Loucy (cell line): ENCODE results near the gene BACH2.
"Not testable (repeated sequence)": the region's sequence is repeated elsewhere in the genome, so short reads cannot be mapped to it uniquely, and the experiment has no call there.

Experiments
- H2AFZ ChIP-seq: fragments of 200-600 bp; sonication (generic); 2 replicates; pipeline ENCODE4 v1.6.0; 2016; ENCODE audit warnings: antibody characterized with exemption, mild to moderate bottlenecking, low read length, moderate library complexity
- H3F3A ChIP-seq: fragments of 200-600 bp; 2 replicates; pipeline ENCODE4 v1.6.0; 2016; ENCODE audit warnings: antibody characterized with exemption, low read depth, mild to moderate bottlenecking
- H3K27me3 ChIP-seq: fragments of 200-600 bp; sonication (generic); 2 replicates; pipeline ENCODE4 v1.6.1; 2014; ENCODE audit warnings: low read length, mild to moderate bottlenecking; ENCODE audit not compliant: insufficient read depth, poor library complexity, severe bottlenecking
- H3K36me3 ChIP-seq: fragments of 200-600 bp; sonication (generic); 2 replicates; pipeline ENCODE4 v1.6.1; 2016; ENCODE audit warnings: low read length; ENCODE audit not compliant: insufficient read depth
- H3K4me1 ChIP-seq: fragments of 200-600 bp; sonication (generic); 2 replicates; pipeline ENCODE4 v1.5.1; 2014; ENCODE audit warnings: low read length, mild to moderate bottlenecking; ENCODE audit not compliant: insufficient read depth, poor library complexity, severe bottlenecking
- H3K4me2 ChIP-seq: fragments of 200-600 bp; sonication (generic); 2 replicates; pipeline ENCODE4 v1.6.0; 2014; ENCODE audit warnings: antibody characterized with exemption, low read length, low read depth, mild to moderate bottlenecking; ENCODE audit not compliant: poor library complexity, severe bottlenecking
- H3K4me3 ChIP-seq: fragments of 200-600 bp; sonication (generic); 2 replicates; pipeline ENCODE4 v1.5.1; 2014; ENCODE audit warnings: low read length, mild to moderate bottlenecking, mixed read lengths; ENCODE audit not compliant: poor library complexity, severe bottlenecking
- H3K79me2 ChIP-seq: fragments of 200-600 bp; sonication (generic); 2 replicates; pipeline ENCODE4 v1.6.1; 2014; ENCODE audit warnings: low read length; ENCODE audit not compliant: insufficient read depth
- H3K9ac ChIP-seq: fragments of 200-600 bp; sonication (generic); 2 replicates; pipeline ENCODE4 v1.6.0; 2014; ENCODE audit warnings: mild to moderate bottlenecking, low read depth, low read length, moderate library complexity; ENCODE audit not compliant: poor library complexity, severe bottlenecking
- H3K9me2 ChIP-seq: fragments of 200-600 bp; sonication (generic); replicated peaks from 2 replicates; pipeline ENCODE4 v1.6.1; 2016; ENCODE audit warnings: low read depth, low read length, mixed read lengths
- H3K9me3 ChIP-seq: fragments of 200-600 bp; sonication (generic); 2 replicates; pipeline ENCODE4 v1.6.1; 2014; ENCODE audit warnings: mild to moderate bottlenecking, antibody characterized with exemption, low read length, low read depth; ENCODE audit not compliant: insufficient read depth
- H4K20me1 ChIP-seq: fragments of 200-600 bp; sonication (generic); 2 replicates; pipeline ENCODE4 v1.6.0; 2014; ENCODE audit warnings: antibody characterized with exemption, low read length, mild to moderate bottlenecking; ENCODE audit not compliant: insufficient read depth, poor library complexity, severe bottlenecking
- EZH2phosphoT487 ChIP-seq: fragments of 200-600 bp; IDR thresholded peaks from 2 replicates; pipeline ENCODE4 v1.6.1; 2018; ENCODE audit warnings: antibody characterized with exemption, mild to moderate bottlenecking, moderate library complexity, borderline replicate concordance
- TF ChIP-seq, protein P1 (sequence below): fragments of 200-600 bp; sonication (generic); conservative IDR thresholded peaks from 2 replicates; pipeline ENCODE4 v1.5.1; 2014; ENCODE audit warnings: mild to moderate bottlenecking, antibody characterized with exemption, low read length

The BACH2 gene

DNA sequence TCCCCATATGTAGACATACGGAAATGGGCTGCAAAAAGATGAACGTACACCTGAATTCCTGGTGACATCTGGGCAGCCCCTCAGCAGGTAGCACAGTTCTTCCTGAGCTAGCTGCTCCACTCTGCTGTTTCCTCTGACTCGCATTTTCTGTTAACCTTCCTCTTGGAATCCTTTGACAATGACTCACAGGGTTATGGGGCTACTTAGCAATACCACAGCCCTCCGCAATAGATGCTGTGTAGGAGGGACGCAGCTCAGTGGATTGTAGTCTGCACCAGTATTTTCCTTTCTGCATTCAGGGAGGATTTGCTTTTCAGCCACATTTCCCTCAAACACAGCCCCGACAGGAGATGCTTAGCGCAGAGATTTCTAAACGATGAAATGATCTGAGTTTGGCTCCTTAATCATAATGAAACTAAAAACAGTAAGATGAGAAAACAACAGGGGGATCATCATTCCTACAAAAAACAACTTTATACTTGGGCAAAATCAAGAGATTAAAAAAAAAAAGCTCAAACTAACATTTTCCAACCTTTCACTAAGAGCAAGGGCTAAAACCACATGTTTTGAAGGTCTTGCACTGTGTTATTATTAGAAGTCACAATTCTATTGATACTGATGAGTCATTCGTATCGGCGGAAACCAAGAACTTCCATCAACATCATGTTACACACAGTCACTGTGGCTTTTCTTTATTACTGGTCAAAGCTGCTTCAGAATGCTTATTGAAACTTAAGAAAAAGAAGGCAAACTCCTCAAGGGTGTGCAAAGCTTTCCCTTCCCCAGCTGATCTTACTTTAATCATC lies 12.2 kb downstream of the BACH2 start:
- H3K4me3 ChIP-seq, result peak overlapping the region; percentile 54
- peak overlapping the region; percentile 53 for H3K9ac ChIP-seq
- no peak for TF ChIP-seq EZH2phosphoT487
- TF ChIP-seq, protein P1, sequence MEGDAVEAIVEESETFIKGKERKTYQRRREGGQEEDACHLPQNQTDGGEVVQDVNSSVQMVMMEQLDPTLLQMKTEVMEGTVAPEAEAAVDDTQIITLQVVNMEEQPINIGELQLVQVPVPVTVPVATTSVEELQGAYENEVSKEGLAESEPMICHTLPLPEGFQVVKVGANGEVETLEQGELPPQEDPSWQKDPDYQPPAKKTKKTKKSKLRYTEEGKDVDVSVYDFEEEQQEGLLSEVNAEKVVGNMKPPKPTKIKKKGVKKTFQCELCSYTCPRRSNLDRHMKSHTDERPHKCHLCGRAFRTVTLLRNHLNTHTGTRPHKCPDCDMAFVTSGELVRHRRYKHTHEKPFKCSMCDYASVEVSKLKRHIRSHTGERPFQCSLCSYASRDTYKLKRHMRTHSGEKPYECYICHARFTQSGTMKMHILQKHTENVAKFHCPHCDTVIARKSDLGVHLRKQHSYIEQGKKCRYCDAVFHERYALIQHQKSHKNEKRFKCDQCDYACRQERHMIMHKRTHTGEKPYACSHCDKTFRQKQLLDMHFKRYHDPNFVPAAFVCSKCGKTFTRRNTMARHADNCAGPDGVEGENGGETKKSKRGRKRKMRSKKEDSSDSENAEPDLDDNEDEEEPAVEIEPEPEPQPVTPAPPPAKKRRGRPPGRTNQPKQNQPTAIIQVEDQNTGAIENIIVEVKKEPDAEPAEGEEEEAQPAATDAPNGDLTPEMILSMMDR, result no peak
- H3K9me2 ChIP-seq, result no peaks in the 10 kb centered on the region
- H3F3A ChIP-seq, result 0 out of 2 replicates have a peak, but pooled peaks cover 3% of the 10 kb centered on the region
- H2AFZ ChIP-seq, result no peak overlapping the region
- peaks cover 55% of the 10 kb centered on the region for H3K4me1 ChIP-seq
- H4K20me1 ChIP-seq, result peaks cover 21% of the 10 kb centered on the region
- H3K36me3 ChIP-seq, result no peaks in the 10 kb centered on the region
- H3K79me2 ChIP-seq, result peaks cover 98% of the 10 kb centered on the region
- no peaks in the 10 kb centered on the region for H3K27me3 ChIP-seq
- H3K9me3 ChIP-seq, result no peaks in the 10 kb centered on the region
- H3K4me2 ChIP-seq, result peak overlapping the region; percentile 84

DNA sequence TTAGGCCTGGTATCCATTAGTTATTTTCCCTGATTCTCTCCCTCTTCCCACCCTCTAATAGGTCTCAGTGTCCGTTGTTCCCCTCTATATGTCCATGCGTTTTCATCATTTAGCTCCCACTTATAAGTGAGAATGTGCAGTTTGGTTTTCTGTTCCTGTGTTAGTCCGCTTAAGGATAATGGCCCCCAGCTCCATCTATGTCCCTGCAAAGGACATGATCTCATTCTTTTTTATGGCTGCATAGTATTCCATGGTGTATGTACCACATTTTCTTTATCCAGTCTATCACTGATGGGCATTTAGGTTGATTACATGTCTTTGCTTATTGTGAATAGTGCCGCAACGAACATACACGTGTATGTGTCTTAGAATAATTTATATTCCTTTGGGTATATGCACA lies 14.4 kb downstream of the BACH2 start:
- not testable (repeated sequence) for H3K27me3 ChIP-seq, H3K9me2 ChIP-seq, H2AFZ ChIP-seq, H3K36me3 ChIP-seq, H3K4me3 ChIP-seq, H3K9me3 ChIP-seq, H3K4me2 ChIP-seq, H3K9ac ChIP-seq, H3F3A ChIP-seq
- Histone ChIP-seq H4K20me1 (peaks cover 21% of the 10 kb centered on the region), H3K4me1 (peaks cover 49% of the 10 kb centered on the region), H3K79me2 (peaks cover 97% of the 10 kb centered on the region)

DNA sequence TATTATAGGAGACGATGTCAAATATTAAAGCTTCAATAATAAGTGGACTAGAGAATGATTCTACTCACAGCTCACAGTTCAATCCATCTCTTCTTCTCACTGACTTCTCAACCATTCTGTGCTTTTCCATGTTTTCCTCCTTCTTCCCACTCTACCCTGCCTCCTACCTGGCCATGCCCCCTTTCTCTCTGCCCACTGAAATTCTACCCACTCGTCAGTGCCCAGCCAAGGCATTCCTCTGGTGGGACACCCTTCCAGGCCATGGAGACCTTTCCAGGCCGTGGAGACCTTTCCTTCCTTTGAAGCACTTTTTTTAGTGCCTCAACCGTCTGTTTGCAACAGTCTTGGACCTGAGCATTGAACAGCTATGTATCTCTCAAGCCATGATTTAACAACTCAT lies 18.5 kb downstream of the BACH2 start:
- Histone ChIP-seq H4K20me1 (peaks cover 8% of the 10 kb centered on the region), H3K9me3 (no peaks in the 10 kb centered on the region), H3K27me3 (no peaks in the 10 kb centered on the region), H3F3A (no peaks in the 10 kb centered on the region; the same call in 1 of the 2 replicates), H3K36me3 (no peaks in the 10 kb centered on the region), H3K4me3 (no peak overlapping the region), H3K9ac (no peak overlapping the region), H3K79me2 (peaks cover 83% of the 10 kb centered on the region), H3K9me2 (no peaks in the 10 kb centered on the region), H3K4me2 (no peak overlapping the region), H3K4me1 (peaks cover 52% of the 10 kb centered on the region), H2AFZ (no peak overlapping the region)
- TF ChIP-seq, protein P1, result no peak
- no peak for TF ChIP-seq EZH2phosphoT487
